Measurements from ENCODE around the gene HES4.

Gene HES4

GRCh38 chr1:975896-976683 lies 23.8 kb downstream of the HES4 start:
- H3K9ac ChIP-seq (ENCODE audit: low read depth, low read length), result no peak overlapping the region
- no peaks in the 10 kb centered on the region for H3K4me1 ChIP-seq (ENCODE audit: control insufficient read depth, insufficient read depth, low read length)
- no peaks in the 10 kb centered on the region for H3K36me3 ChIP-seq (ENCODE audit: control insufficient read depth, insufficient read depth, low read length)
- no peak overlapping the region for H3K4me3 ChIP-seq (ENCODE audit: low read depth, low read length)
- peaks cover 20% of the 10 kb centered on the region for H3K27me3 ChIP-seq (ENCODE audit: control insufficient read depth, insufficient read depth, low read length)
- no peaks in the 10 kb centered on the region for H3K9me3 ChIP-seq (ENCODE audit: control insufficient read depth, insufficient read depth, low read length)
- H3K27ac ChIP-seq (ENCODE audit: low read depth, low read length), result no peak overlapping the region

GRCh38 chr1:975365-975764 lies 24.5 kb downstream of the HES4 start:
- Histone ChIP-seq H3K9me3 (ENCODE audit: control insufficient read depth, insufficient read depth, low read length) (no peaks in the 10 kb centered on the region), H3K9ac (ENCODE audit: low read depth, low read length) (no peak overlapping the region), H3K27me3 (ENCODE audit: control insufficient read depth, insufficient read depth, low read length) (peaks cover 22% of the 10 kb centered on the region), H3K4me1 (ENCODE audit: control insufficient read depth, insufficient read depth, low read length) (no peaks in the 10 kb centered on the region), H3K27ac (ENCODE audit: low read depth, low read length) (no peak overlapping the region), H3K36me3 (ENCODE audit: control insufficient read depth, insufficient read depth, low read length) (no peaks in the 10 kb centered on the region), H3K4me3 (ENCODE audit: low read depth, low read length) (no peak overlapping the region)

GRCh38 chr1:974687-975328 lies 25.1 kb downstream of the HES4 start:
- Histone ChIP-seq H3K27me3 (ENCODE audit: control insufficient read depth, insufficient read depth, low read length) (peaks cover 25% of the 10 kb centered on the region), H3K9ac (ENCODE audit: low read depth, low read length) (no peak overlapping the region), H3K9me3 (ENCODE audit: control insufficient read depth, insufficient read depth, low read length) (no peaks in the 10 kb centered on the region), H3K27ac (ENCODE audit: low read depth, low read length) (no peak overlapping the region), H3K36me3 (ENCODE audit: control insufficient read depth, insufficient read depth, low read length) (no peaks in the 10 kb centered on the region), H3K4me1 (ENCODE audit: control insufficient read depth, insufficient read depth, low read length) (no peaks in the 10 kb centered on the region), H3K4me3 (ENCODE audit: low read depth, low read length) (no peak overlapping the region)

DNA sequence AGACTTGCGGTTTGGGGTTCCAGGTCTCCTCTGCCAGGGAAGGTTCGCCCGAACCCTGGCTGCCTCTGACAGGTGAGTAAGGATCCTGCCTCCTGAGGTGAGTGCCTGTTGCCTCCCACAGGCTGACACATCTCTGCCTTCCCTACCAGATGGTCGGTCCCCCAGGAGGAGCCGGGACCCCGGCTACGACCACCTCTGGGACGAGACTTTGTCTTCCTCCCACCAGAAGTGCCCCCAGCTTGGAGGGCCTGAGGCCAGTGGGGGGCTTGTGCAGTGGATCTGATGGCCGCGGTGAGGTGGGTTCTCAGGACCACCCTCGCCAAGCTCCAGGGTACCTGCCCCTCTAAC lies 25.6 kb downstream of the HES4 start:
- Histone ChIP-seq H3K27me3 (ENCODE audit: control insufficient read depth, insufficient read depth, low read length) (peaks cover 26% of the 10 kb centered on the region), H3K36me3 (ENCODE audit: control insufficient read depth, insufficient read depth, low read length) (no peaks in the 10 kb centered on the region), H3K9ac (ENCODE audit: low read depth, low read length) (no peak overlapping the region), H3K4me1 (ENCODE audit: control insufficient read depth, insufficient read depth, low read length) (no peaks in the 10 kb centered on the region), H3K9me3 (ENCODE audit: control insufficient read depth, insufficient read depth, low read length) (no peaks in the 10 kb centered on the region), H3K4me3 (ENCODE audit: low read depth, low read length) (no peak overlapping the region), H3K27ac (ENCODE audit: low read depth, low read length) (no peak overlapping the region)

GRCh38 chr1:973459-974292 lies 26.2 kb downstream of the HES4 start:
- Histone ChIP-seq H3K36me3 (ENCODE audit: control insufficient read depth, insufficient read depth, low read length) (no peaks in the 10 kb centered on the region), H3K9ac (ENCODE audit: low read depth, low read length) (no peak overlapping the region), H3K27me3 (ENCODE audit: control insufficient read depth, insufficient read depth, low read length) (peaks cover 32% of the 10 kb centered on the region), H3K27ac (ENCODE audit: low read depth, low read length) (no peak overlapping the region), H3K9me3 (ENCODE audit: control insufficient read depth, insufficient read depth, low read length) (no peaks in the 10 kb centered on the region), H3K4me3 (ENCODE audit: low read depth, low read length) (no peak overlapping the region), H3K4me1 (ENCODE audit: control insufficient read depth, insufficient read depth, low read length) (no peaks in the 10 kb centered on the region)

- H3K4me1 ChIP-seq (ENCODE audit: control insufficient read depth, insufficient read depth, low read length), result no peaks in the 10 kb centered on the region
- no peaks in the 10 kb centered on the region for H3K36me3 ChIP-seq (ENCODE audit: control insufficient read depth, insufficient read depth, low read length)
- no peaks in the 10 kb centered on the region for H3K9me3 ChIP-seq (ENCODE audit: control insufficient read depth, insufficient read depth, low read length)
- H3K27ac ChIP-seq (ENCODE audit: low read depth, low read length), result no peak overlapping the region
- peaks cover 40% of the 10 kb centered on the region for H3K27me3 ChIP-seq (ENCODE audit: control insufficient read depth, insufficient read depth, low read length)
- no peak overlapping the region for H3K4me3 ChIP-seq (ENCODE audit: low read depth, low read length)
- no peak overlapping the region for H3K9ac ChIP-seq (ENCODE audit: low read depth, low read length)
Measured at GRCh38 chr1:972726-973458, 27.0 kb downstream of the HES4 start.

- H3K36me3 ChIP-seq (ENCODE audit: control insufficient read depth, insufficient read depth, low read length), result no peaks in the 10 kb centered on the region
- no peaks in the 10 kb centered on the region for H3K9me3 ChIP-seq (ENCODE audit: control insufficient read depth, insufficient read depth, low read length)
- no peaks in the 10 kb centered on the region for H3K4me1 ChIP-seq (ENCODE audit: control insufficient read depth, insufficient read depth, low read length)
- H3K9ac ChIP-seq (ENCODE audit: low read depth, low read length), result no peak overlapping the region
- H3K4me3 ChIP-seq (ENCODE audit: low read depth, low read length), result no peak overlapping the region
- H3K27ac ChIP-seq (ENCODE audit: low read depth, low read length), result no peak overlapping the region
- peaks cover 49% of the 10 kb centered on the region for H3K27me3 ChIP-seq (ENCODE audit: control insufficient read depth, insufficient read depth, low read length)
Measured at GRCh38 chr1:971751-972506, 28.0 kb downstream of the HES4 start.

DNA sequence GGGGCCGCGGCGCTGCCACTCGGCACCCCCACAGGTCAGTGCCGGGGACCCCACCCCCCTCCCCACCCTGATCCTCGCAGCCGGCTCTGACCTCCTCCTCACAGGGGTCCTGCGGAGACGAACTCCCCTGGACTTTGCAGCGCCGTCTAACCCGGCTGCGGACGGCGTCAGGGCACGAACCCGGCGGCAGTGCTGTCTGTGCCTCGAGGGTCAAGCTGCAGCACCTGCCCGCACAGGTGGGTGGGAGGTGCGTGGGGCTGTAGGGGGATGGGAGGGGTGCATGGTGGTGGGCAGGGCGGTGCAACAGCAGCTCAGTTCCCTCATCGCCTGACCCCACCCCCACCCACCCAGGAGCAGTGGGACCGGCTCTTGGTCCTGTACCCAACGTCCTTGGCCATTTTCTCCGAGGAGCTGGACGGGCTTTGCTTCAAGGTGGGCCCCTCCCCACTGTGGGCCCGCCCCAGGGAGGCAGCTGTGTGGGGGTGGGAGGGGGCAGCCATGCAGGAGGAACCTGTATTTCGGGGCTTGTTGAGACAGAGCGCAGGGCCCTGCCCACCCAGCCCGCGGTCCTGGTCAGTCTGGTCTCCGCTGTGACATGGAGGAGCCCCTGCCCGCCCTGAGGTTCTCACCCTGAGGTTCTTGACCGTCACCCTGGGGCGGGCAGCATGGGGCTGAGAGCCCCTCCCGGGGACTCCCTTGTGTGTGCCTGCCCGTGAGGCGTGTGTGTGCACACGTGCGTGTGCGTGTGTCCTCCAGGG lies 28.7 kb downstream of the HES4 start:
- Histone ChIP-seq H3K9me3 (ENCODE audit: control insufficient read depth, insufficient read depth, low read length) (no peaks in the 10 kb centered on the region), H3K27ac (ENCODE audit: low read depth, low read length) (no peak overlapping the region), H3K4me1 (ENCODE audit: control insufficient read depth, insufficient read depth, low read length) (0 out of 2 replicates have a peak, but pooled peaks cover under 1% of the 10 kb centered on the region), H3K27me3 (ENCODE audit: control insufficient read depth, insufficient read depth, low read length) (peaks cover 57% of the 10 kb centered on the region), H3K4me3 (ENCODE audit: low read depth, low read length) (no peak overlapping the region), H3K36me3 (ENCODE audit: control insufficient read depth, insufficient read depth, low read length) (no peaks in the 10 kb centered on the region), H3K9ac (ENCODE audit: low read depth, low read length) (no peak overlapping the region)

DNA sequence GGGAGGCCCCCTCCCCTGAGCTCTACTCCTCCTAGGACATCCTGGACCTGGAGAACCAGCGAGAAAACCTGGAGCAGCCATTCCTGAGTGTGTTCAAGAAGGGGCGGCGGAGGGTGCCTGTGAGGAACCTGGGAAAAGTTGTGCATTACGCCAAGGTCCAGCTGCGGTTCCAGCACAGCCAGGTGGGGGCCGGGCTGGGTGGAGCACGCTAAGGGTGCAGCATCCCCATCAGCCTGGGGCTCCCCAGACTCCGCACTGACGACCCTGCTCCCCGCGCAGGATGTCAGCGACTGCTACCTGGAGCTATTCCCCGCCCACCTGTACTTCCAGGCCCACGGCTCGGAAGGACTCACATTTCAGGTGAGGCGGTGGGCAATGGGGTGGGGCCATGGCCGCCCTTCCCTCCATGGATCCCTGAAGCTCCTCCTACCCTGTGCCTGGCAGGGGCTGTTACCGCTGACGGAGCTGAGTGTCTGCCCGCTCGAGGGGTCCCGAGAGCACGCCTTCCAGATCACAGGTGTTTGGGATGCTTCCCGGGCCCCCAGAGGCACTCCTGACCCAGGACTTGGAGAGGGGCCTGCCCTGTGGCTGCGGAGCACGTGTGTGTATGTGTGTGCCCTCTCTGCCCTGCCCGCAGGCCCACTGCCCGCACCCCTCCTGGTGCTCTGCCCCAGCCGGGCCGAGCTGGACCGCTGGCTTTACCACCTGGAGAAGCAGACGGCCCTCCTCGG lies 29.5 kb downstream of the HES4 start:
- Histone ChIP-seq H3K4me3 (ENCODE audit: low read depth, low read length) (no peak overlapping the region; the same call in 1 of the 2 replicates), H3K4me1 (ENCODE audit: control insufficient read depth, insufficient read depth, low read length) (0 out of 2 replicates have a peak, but pooled peaks cover 4% of the 10 kb centered on the region), H3K36me3 (ENCODE audit: control insufficient read depth, insufficient read depth, low read length) (peaks cover 2% of the 10 kb centered on the region; the same call in 1 of the 2 replicates), H3K9me3 (ENCODE audit: control insufficient read depth, insufficient read depth, low read length) (no peaks in the 10 kb centered on the region), H3K27ac (ENCODE audit: low read depth, low read length) (no peak overlapping the region), H3K27me3 (ENCODE audit: control insufficient read depth, insufficient read depth, low read length) (peaks cover 62% of the 10 kb centered on the region), H3K9ac (ENCODE audit: low read depth, low read length) (no peak overlapping the region)

Data from HUES48 (cell line).